Neural progenitor cell (in vitro differentiated cells): Measurements from ENCODE around the gene TPSD1. TPM values are rescaled to one million over a fixed set of nuclear protein-coding genes. Genes with fewer than 3 reads are reported as not detected.

ENCODE experiments used
- DNase-seq: peaks from one replicate; pipeline ENCODE4 v3.0.0-alpha.2; 2016; ENCODE audit warnings: low spot score
- H2AFZ ChIP-seq: fragments of 200-600 bp; sonication (generic); replicated peaks from 2 replicates; pipeline ENCODE4 v1.6.1; 2016; ENCODE audit warnings: antibody characterized with exemption
- H3F3A ChIP-seq: fragments of 200-600 bp; sonication (generic); 2 replicates; pipeline ENCODE4 v1.6.1; 2016; ENCODE audit warnings: antibody characterized with exemption, low read depth
- H3K27ac ChIP-seq: fragments of 200-600 bp; sonication (generic); 2 replicates; pipeline ENCODE4 v1.5.1; 2016; ENCODE audit warnings: mild to moderate bottlenecking
- H3K27me3 ChIP-seq: fragments of 200-600 bp; sonication (generic); 2 replicates; pipeline ENCODE4 v1.6.1; 2016; ENCODE audit warnings: mild to moderate bottlenecking, moderate library complexity
- H3K36me3 ChIP-seq: fragments of 200-600 bp; sonication (generic); 2 replicates; pipeline ENCODE4 v1.5.1; 2016
- H3K4me1 ChIP-seq: fragments of 200-600 bp; sonication (generic); 2 replicates; pipeline ENCODE4 v1.6.1; 2016; ENCODE audit warnings: mixed run types
- H3K4me2 ChIP-seq: fragments of 200-600 bp; sonication (generic); 2 replicates; pipeline ENCODE4 v1.6.1; 2016
- H3K4me3 ChIP-seq: fragments of 200-600 bp; sonication (generic); 2 replicates; pipeline ENCODE4 v1.5.1; 2016
- H3K79me2 ChIP-seq: fragments of 200-600 bp; sonication (generic); 2 replicates; pipeline ENCODE4 v1.6.1; 2016; ENCODE audit warnings: low read depth
- H3K9ac ChIP-seq: fragments of 200-600 bp; sonication (generic); 2 replicates; pipeline ENCODE4 v1.6.1; 2016
- H3K9me3 ChIP-seq: fragments of 200-600 bp; sonication (generic); 2 replicates; pipeline ENCODE4 v1.5.1; 2016; ENCODE audit warnings: low read depth
- H4K20me1 ChIP-seq: fragments of 200-600 bp; sonication (generic); 2 replicates; pipeline ENCODE4 v1.6.1; 2016; ENCODE audit warnings: low read depth
- H3K27ac Mint-ChIP-seq: 3 replicates; pipeline ENCODE4 v1.8.0; 2021; ENCODE audit warnings: mixed read lengths
- H3K27me3 Mint-ChIP-seq: 2 replicates; pipeline ENCODE4 v1.8.0; 2022; ENCODE audit warnings: low read depth, mild to moderate bottlenecking, inconsistent platforms, moderate library complexity, mixed read lengths; ENCODE audit not compliant: insufficient read depth
- H3K36me3 Mint-ChIP-seq: 3 replicates; pipeline ENCODE4 v1.8.0; 2021; ENCODE audit warnings: mixed read lengths
- H3K4me1 Mint-ChIP-seq: 3 replicates; pipeline ENCODE4 v1.8.0; 2021; ENCODE audit warnings: mixed read lengths
- H3K4me3 Mint-ChIP-seq: 3 replicates; pipeline ENCODE4 v1.8.0; 2021; ENCODE audit warnings: mild to moderate bottlenecking, moderate library complexity, mixed read lengths
- H3K9me3 Mint-ChIP-seq: 3 replicates; pipeline ENCODE4 v1.8.0; 2020; ENCODE audit warnings: mixed read lengths
- CTCF ChIP-seq: fragments of 200-600 bp; sonication (generic); IDR thresholded peaks from 2 replicates; pipeline ENCODE4 v1.5.1; 2017; ENCODE audit warnings: antibody characterized with exemption, mild to moderate bottlenecking
- EZH2 ChIP-seq: fragments of 200-600 bp; sonication (generic); IDR thresholded peaks from 2 replicates; pipeline ENCODE4 v1.6.1; 2017; ENCODE audit warnings: antibody characterized with exemption, mild to moderate bottlenecking, moderate library complexity
- EZH2phosphoT487 ChIP-seq: fragments of 200-600 bp; sonication (generic); IDR thresholded peaks from 2 replicates; pipeline ENCODE4 v1.6.1; 2017; ENCODE audit warnings: antibody characterized with exemption
- total RNA-seq: library from RNA; depleted of rRNA; stranded (reverse); fragments of >200 nt; gene quantifications from 2 replicates; pipeline ENCODE4 v1.2.3, GENCODE V29; 2015; ENCODE audit warnings: low replicate concordance

TPSD1 gene
- total RNA-seq, 1 donor from 2014 or later: not detected

- no peaks in the 10 kb centered on the region for H3K27me3 ChIP-seq
- peaks cover under 1% of the 10 kb centered on the region for H3K4me1 ChIP-seq
- H3K36me3 ChIP-seq: no peaks in the 10 kb centered on the region
- no peak for DNase-seq
- H3K9me3 ChIP-seq: no peaks in the 10 kb centered on the region
- TF ChIP-seq EZH2 (no peak), CTCF (no peak), EZH2phosphoT487 (no peak)
- no peaks in the 10 kb centered on the region for H4K20me1 ChIP-seq
- H2AFZ ChIP-seq: no peak overlapping the region
- no peaks in the 10 kb centered on the region for H3F3A ChIP-seq
- peak overlapping the region; percentile 33 for H3K4me3 Mint-ChIP-seq
- no peak overlapping the region for H3K4me3 ChIP-seq
- no peak overlapping the region for H3K9ac ChIP-seq
- H3K4me2 ChIP-seq: no peak overlapping the region
- H3K4me1 Mint-ChIP-seq: peaks cover 2% of the 10 kb centered on the region
- peaks cover 4% of the 10 kb centered on the region for H3K9me3 Mint-ChIP-seq
- peak overlapping the region; percentile 52 for H3K27ac Mint-ChIP-seq
- peaks cover 18% of the 10 kb centered on the region for H3K27me3 Mint-ChIP-seq
- no peak overlapping the region for H3K27ac ChIP-seq
- H3K36me3 Mint-ChIP-seq: no peaks in the 10 kb centered on the region
- H3K79me2 ChIP-seq: no peaks in the 10 kb centered on the region
Measured at GRCh38 chr16:1272453-1273198, 16.8 kb downstream of the TPSD1 start.

- Histone ChIP-seq H2AFZ (no peak overlapping the region), H3K27ac (no peak overlapping the region), H3K4me3 (no peak overlapping the region), H4K20me1 (no peaks in the 10 kb centered on the region), H3F3A (peaks cover 6% of the 10 kb centered on the region), H3K4me1 (peaks cover 12% of the 10 kb centered on the region), H3K79me2 (no peaks in the 10 kb centered on the region), H3K36me3 (no peaks in the 10 kb centered on the region), H3K4me2 (no peak overlapping the region), H3K27me3 (no peaks in the 10 kb centered on the region), H3K9me3 (no peaks in the 10 kb centered on the region), H3K9ac (no peak overlapping the region)
- Mint-ChIP-seq H3K9me3 (peaks cover 4% of the 10 kb centered on the region), H3K4me1 (peaks cover 3% of the 10 kb centered on the region), H3K4me3 (no peak overlapping the region), H3K36me3 (no peaks in the 10 kb centered on the region), H3K27me3 (peaks cover 18% of the 10 kb centered on the region), H3K27ac (no peak overlapping the region)
- TF ChIP-seq CTCF (no peak), EZH2 (no peak)
- DNase-seq: no peak
Measured at GRCh38 chr16:1273816-1274215, 17.9 kb downstream of the TPSD1 start.

GRCh38 chr16:1274767-1275166 lies 18.9 kb downstream of the TPSD1 start:
- Histone ChIP-seq H3K27me3 (no peaks in the 10 kb centered on the region), H3K4me3 (no peak overlapping the region), H3K27ac (no peak overlapping the region), H3K4me2 (no peak overlapping the region), H3K9me3 (no peaks in the 10 kb centered on the region), H2AFZ (no peak overlapping the region), H3F3A (peaks cover 6% of the 10 kb centered on the region), H3K79me2 (no peaks in the 10 kb centered on the region), H3K4me1 (peaks cover 14% of the 10 kb centered on the region), H3K9ac (no peak overlapping the region), H4K20me1 (no peaks in the 10 kb centered on the region), H3K36me3 (no peaks in the 10 kb centered on the region)
- peaks cover 3% of the 10 kb centered on the region for H3K4me1 Mint-ChIP-seq
- H3K4me3 Mint-ChIP-seq: no peak overlapping the region
- peaks cover 17% of the 10 kb centered on the region for H3K27me3 Mint-ChIP-seq
- H3K27ac Mint-ChIP-seq: no peak overlapping the region
- no peaks in the 10 kb centered on the region for H3K36me3 Mint-ChIP-seq
- no peak for TF ChIP-seq EZH2phosphoT487
- TF ChIP-seq EZH2: no peak
- no peak for TF ChIP-seq CTCF
- peaks cover 4% of the 10 kb centered on the region for H3K9me3 Mint-ChIP-seq
- DNase-seq: no peak
